GM18499 (cell line): Measurements from ENCODE around the gene KDM4B.
"Not testable (repeated sequence)": the region's sequence is repeated elsewhere in the genome, so short reads cannot be mapped to it uniquely, and the experiment has no call there.

Experiments
- ATAC-seq: cut with Tn5 transposase; IDR thresholded peaks from one replicate; pipeline ENCODE4 v1.9.1; 2021; ENCODE audit warnings: moderate number of reproducible peaks; ENCODE audit not compliant: insufficient read depth, unreplicated experiment

Gene KDM4B

DNA sequence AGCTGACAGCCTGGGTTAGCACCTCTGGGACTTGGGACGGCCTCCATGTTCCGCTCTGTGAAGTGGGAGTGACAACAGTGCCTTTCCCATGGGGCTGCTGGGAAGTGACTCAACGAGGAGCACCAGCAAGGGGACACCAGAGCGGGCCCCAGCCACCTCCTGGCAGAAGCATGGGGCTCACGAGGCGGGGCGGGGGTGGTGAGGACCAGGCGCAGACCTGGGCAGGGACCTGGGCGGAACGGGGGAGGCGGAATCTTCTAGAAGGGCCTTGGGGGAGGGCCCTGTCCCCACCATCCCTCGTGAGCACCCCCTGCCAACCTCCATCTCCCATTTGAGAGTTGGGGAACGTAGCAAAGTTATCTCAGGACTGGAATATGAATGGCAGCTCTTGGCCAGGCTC lies 37.9 kb downstream of the KDM4B start:
- no peak for ATAC-seq

DNA sequence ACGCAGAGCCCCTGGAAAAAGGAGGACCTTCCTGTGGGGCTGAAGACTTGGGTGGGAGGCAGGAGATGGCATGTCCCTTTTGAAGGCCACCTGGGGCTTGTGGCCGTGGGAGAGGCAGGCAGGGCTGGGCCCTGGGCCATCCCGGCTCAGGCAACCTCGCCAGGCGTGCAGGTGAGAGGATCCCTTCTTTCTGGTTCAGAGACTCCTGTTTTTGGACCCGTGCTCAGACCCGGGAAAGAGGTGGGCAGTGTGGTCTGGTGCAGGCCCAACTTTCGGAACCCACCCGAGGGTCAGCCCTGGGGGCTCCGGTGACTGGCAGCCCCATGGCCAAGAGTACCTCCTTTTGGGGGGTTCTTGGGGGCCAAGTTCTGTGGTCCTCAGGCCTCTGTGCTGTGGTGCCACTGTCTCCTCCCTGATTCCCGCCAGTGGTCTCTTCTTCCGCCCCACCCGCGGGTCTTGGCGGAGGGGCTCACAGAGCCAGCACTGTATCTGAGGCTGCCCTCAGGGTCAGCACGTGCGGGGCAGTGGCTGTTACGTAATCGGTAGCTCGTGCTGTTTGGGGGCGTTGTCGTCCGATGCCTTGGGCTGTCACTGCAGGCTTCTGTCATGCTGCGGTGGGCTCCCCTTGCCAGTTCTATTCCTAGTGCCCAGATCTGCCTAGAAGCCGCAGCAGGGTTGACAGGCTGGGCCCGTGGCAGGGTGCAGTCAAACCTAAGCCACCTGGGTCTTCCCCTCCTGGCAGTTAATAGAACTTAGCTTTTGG lies 42.7 kb downstream of the KDM4B start:
- no peak for ATAC-seq

DNA sequence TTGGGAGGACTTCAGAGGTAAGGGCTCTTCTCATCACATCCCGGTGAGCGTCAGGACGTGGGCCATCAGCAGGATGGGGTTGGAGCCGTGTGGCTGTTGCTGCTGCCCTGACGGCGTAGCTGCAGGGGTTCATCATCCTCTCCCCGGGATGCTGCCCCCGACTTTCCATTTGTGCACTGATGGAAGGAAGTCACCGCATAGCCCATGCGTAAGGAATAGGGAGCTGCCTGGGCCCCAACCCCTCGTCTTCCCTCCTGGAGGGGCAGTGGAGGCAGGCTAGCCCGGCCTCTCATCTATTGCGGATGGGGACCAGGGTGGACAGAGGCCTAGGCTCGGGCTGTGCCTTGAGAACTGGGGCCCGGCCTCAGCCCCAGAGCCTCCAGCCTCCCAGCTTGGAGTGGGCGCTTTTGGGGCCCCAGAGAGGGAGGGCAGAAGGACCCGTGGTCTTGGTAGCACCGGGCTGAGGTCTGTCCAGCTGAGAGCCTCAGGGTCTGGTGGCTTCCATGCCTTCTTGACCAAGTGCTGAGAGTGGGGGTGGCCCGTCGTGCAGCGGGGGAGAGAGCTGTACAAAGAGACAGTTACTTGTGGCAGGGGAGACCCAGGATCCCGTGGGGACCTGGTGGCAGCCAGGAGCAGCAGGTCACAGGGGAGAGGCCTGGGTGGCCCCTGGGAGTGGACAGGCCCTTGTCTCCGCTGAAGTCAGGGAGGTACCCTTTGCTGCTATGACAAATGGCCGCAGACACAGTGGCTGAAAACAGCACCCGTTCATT lies 44.0 kb downstream of the KDM4B start:
- ATAC-seq = no peak

- no peak for ATAC-seq
Observed at GRCh38 chr19:5013761-5014160, 44.8 kb downstream of the KDM4B start.

DNA sequence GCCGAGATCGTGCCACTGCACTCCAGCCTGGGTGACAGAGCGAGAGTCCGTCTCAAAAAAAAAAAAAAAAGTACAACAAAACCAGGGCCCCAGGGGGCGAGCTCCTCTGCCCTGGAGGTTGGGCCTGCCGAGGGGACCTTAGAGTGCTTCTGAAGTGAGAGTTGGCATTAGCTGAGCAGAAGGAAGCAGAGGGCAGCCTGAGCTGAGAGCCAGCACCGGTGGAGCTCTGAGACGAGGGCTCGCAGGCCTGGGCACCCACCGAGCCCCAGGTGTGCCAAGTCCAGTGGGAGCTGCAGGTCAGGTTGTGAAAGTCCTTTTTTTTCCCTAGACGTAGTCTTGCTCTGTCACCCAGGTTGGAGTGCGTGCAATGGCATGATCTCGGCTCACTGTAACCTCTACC lies 46.0 kb downstream of the KDM4B start:
- no peak for ATAC-seq

DNA sequence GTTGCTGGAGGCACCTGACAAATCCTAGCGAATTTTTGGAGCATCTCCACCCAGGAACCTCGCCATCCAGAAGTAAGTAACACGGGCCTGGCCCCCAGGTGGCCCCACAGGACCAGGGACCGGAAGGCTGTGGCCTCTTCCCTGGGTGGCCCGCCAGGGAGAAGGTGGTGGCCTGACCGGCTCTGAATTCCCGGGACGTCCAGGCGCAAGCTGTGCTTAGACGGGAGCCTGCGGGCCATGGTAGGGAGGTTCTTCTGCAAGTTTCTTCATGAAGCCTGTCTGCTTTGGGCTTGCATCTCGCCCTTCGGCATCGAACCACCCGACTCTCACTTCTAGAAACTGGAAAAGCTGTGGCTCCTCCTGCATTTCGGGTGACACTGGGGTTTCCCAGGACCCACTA lies 47.4 kb downstream of the KDM4B start:
- ATAC-seq = no peak

GRCh38 chr19:5016781-5017180 lies 47.9 kb downstream of the KDM4B start:
- no peak for ATAC-seq

- ATAC-seq = no peak
Observed at GRCh38 chr19:5017235-5017634, 48.3 kb downstream of the KDM4B start.

DNA sequence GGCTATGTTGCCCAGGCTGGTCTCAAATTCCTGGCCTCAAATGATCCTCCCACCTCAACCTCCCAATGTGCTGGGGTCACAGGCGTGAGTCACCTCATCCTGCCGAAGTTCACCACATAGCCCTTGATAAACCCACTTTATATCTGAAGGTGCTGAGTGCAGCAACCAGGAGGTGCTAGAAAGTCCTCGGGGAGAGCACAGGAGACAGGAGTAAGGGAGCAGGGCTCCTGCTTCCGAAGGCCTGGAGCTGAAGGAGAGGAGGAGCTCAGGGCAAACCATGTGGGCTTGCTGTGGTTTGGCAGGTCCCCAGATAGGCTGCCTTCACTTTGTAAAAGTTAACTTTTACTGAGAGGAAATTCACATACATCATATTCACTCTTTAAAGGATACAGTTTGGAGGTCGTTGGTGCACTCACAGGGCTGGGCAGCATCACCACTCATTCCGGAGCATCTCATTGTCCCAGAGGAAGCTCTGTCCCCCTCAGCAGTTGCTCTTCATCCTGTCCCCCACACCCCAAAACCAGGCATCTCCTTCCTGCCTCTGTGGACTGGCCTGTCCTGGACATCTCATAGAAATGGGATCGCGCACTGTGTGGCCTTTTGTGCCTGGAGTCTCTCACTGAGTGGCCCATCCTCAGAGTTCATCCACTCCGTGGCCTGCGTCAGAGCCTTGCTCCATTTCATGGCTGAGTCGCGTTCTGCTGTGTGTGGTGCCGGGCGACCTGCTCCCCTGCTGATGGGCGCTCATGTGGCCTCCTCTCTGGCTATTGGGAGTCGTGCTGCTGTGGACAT lies 49.5 kb downstream of the KDM4B start:
- ATAC-seq = no peak

DNA sequence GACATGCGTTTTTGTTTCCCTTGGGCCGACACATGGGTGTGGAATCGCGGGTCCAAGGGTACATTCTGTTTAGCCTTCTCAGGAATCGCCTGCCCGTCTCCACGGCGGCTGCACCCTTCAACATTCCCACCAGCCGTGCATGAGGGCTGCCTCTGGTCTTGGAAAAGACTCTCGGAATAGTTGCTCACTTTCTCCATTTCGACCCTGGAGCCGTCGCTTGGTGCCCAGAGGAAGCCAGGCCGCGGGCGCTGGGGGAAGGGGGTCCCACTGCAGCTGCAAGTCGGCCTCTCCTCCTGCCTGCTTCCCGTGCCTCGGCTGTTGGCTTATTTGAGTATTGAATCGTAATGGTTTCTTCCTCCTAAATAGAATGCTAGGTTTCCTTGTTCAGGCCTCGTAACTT lies 51.5 kb downstream of the KDM4B start:
- ATAC-seq = no peak

- no peak for ATAC-seq
Observed at GRCh38 chr19:5021046-5021445, 52.1 kb downstream of the KDM4B start.

GRCh38 chr19:5022066-5022860 lies 53.4 kb downstream of the KDM4B start:
- ATAC-seq = no peak

DNA sequence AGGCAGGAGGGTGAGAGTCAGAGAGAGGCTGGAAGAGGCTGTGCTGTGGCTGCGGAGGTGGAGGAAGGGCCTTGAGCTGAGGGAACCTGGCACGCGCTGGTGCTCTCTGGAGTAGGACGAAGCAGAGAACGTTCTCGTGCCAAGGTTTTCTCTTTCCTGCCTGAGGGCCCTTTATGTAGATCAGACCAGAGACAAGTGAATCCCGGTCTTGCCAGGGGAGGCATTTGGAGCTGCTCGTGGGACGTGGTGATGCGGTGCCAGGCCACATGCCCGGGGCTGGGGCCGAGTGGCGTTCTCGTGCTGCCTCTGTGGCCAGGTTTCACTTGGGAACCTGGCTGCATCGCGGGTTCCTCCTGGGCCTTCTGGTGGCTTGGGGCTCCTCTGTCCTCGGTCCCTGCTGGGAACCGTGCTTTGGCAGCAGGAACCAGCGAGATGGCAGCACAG lies 54.2 kb downstream of the KDM4B start:
- ATAC-seq = no peak

GRCh38 chr19:5024282-5024681 lies 55.4 kb downstream of the KDM4B start:
- ATAC-seq = no peak

DNA sequence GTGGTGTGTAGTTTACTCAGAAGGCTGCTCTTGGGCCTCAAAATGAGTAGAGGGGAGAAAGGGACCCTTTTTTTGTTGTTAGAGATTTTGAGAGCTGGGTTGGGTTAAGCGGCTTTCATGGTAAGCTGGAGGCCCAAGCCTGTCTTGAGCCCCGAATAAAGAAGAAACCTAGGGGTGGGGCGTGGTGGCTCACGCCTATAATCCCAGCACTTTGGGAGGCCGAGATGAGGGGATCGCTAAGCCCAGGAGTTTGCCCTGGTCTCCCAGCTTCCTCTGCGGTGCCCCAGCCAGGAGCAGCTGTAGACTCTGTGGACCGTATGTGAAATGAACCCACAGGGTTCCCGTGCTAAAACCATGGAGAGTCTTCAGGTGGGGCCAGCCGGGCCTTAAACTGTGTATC lies 56.1 kb downstream of the KDM4B start:
- ATAC-seq = no peak

GRCh38 chr19:5026706-5027273 lies 57.9 kb downstream of the KDM4B start:
- ATAC-seq = no peak

DNA sequence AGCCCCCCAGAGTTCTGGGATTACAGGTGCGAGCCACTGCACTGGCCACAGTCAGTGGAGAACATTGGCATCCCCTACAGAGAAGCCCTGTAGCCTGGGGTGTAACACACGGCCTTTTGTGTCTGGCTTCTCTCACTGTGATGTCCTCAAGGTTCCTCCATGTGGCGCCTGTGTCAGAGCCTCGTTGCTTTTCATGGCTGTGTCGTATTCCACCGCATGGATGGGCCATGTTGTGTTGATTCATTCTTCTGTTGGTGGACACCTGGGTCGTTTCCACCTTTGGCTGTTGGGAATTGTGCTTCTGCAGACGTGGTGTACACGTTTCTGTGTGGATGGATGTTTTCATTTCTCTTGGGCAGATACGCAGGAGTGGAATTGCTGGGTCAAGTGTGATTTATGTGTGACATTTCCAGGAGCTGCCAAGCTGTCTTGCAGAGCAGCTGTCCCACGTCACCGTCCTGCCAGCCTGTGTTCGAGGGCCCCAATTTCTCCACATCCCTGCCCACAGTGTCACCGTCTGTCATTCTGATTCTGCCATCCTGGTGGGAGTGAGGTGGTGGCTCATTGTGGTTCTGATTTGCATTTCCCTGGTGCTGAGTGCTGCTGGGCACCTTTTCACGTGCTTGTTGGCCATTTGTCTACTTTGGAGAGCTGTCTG lies 59.4 kb downstream of the KDM4B start:
- no peak for ATAC-seq

- not testable (repeated sequence) for ATAC-seq
Observed at GRCh38 chr19:5029596-5029995, 60.7 kb downstream of the KDM4B start.

GRCh38 chr19:5030136-5030820 lies 61.4 kb downstream of the KDM4B start:
- ATAC-seq = no peak
